Measurements from ENCODE around the gene ACSF3.
A peak's percentile ranks its signal among the peaks of the same experiment; 100 is the strongest.

GRCh38 chr16:89167425-89167941 is 73.8 kb downstream of the ACSF3 start:
- TF ChIP-seq CTCF (IDR thresholded peaks at IDR 0.05 in 2 of 3, conservative IDR thresholded peaks at IDR 0.05 in 1 of 3; ENCODE audit: borderline replicate concordance in 1 of 3, insufficient read depth in 1 of 3, low read depth in 2 of 3, low read length in 2 of 3), result peak in 2 of 3 experiments; percentile 97 to 98; a peak in 4 of 6 replicates
- TF ChIP-seq EZH2 (IDR thresholded peaks at IDR 0.05), result no peak
- TF ChIP-seq CEBPB (IDR thresholded peaks at IDR 0.05; ENCODE audit: low read depth), result no peak
- no peak for TF ChIP-seq REST (IDR thresholded peaks at IDR 0.05; ENCODE audit: low read depth)
- no peak for TF ChIP-seq MAX (IDR thresholded peaks at IDR 0.05)
- no peak for TF ChIP-seq POLR2A (IDR thresholded peaks at IDR 0.05; ENCODE audit: borderline replicate concordance, extremely low read depth, insufficient read depth, insufficient read length)
- TF ChIP-seq SP1 (IDR thresholded peaks at IDR 0.05; ENCODE audit: low read depth), result no peak
- TF ChIP-seq POLR2AphosphoS5 (IDR thresholded peaks at IDR 0.05; ENCODE audit: low read depth, low read length), result no peak
